ENCODE data around the gene PDK1.

DNA sequence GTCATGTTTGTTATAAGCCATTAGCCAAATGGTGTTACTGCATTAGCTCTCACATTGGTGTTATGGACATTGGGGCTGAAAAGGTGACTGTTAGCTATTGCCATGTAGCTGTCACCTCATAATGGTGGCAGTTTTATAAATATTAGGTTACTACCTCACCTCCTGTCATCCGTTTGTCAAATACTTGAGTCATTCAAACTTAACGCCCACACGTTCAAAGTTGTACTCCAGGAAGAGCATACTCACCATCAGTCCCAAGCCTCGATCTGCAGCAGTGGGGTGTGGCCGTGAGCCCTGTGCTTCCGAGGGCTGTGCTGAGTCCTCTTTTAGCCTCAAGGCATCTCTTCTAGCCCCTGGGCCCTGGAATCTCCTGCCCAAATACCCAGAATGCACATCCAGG is 87.3 kb downstream of the PDK1 start:
- TF ChIP-seq, protein P1, sequence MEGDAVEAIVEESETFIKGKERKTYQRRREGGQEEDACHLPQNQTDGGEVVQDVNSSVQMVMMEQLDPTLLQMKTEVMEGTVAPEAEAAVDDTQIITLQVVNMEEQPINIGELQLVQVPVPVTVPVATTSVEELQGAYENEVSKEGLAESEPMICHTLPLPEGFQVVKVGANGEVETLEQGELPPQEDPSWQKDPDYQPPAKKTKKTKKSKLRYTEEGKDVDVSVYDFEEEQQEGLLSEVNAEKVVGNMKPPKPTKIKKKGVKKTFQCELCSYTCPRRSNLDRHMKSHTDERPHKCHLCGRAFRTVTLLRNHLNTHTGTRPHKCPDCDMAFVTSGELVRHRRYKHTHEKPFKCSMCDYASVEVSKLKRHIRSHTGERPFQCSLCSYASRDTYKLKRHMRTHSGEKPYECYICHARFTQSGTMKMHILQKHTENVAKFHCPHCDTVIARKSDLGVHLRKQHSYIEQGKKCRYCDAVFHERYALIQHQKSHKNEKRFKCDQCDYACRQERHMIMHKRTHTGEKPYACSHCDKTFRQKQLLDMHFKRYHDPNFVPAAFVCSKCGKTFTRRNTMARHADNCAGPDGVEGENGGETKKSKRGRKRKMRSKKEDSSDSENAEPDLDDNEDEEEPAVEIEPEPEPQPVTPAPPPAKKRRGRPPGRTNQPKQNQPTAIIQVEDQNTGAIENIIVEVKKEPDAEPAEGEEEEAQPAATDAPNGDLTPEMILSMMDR (IDR thresholded peaks at IDR 0.05) = no peak
- TF ChIP-seq POLR2A (IDR thresholded peaks at IDR 0.05) = no peak

All from Peyer's patch (tissue), 4 donors.